Mesendoderm (in vitro differentiated cells): Measurements from ENCODE around the gene CREBBP.

Experiments used
- DNase-seq: peaks from one replicate; pipeline ENCODE4 v3.0.0; 2013
- H2AK5ac ChIP-seq: 2 replicates; pipeline ENCODE4 v1.6.1; 2013; ENCODE audit warnings: low read length, inconsistent platforms
- H2BK120ac ChIP-seq: 2 replicates; pipeline ENCODE4 v1.6.1; 2013; ENCODE audit warnings: low read depth, mild to moderate bottlenecking, low read length, moderate library complexity, mixed read lengths
- H2BK15ac ChIP-seq: replicated peaks from 2 replicates; pipeline ENCODE4 v1.6.1; 2013; ENCODE audit warnings: low read depth, mild to moderate bottlenecking, moderate library complexity
- H2BK5ac ChIP-seq: 2 replicates; pipeline ENCODE4 v1.6.1; 2013; ENCODE audit warnings: low read length, inconsistent platforms
- H3K18ac ChIP-seq: 2 replicates; pipeline ENCODE4 v1.6.1; 2013; ENCODE audit warnings: mild to moderate bottlenecking, low read length, mixed read lengths
- H3K23ac ChIP-seq: one replicate; pipeline ENCODE4 v1.6.1; 2013; ENCODE audit warnings: low read length
- H3K27ac ChIP-seq: 2 replicates; pipeline ENCODE4 v1.5.1; 2013; ENCODE audit warnings: low read depth, mild to moderate bottlenecking, inconsistent platforms, low read length, moderate library complexity
- H3K27me3 ChIP-seq: 2 replicates; pipeline ENCODE4 v1.6.1; 2013; ENCODE audit warnings: low read length, control low read depth, mild to moderate bottlenecking, inconsistent platforms; ENCODE audit not compliant: insufficient read depth, poor library complexity
- H3K36me3 ChIP-seq: 2 replicates; pipeline ENCODE4 v1.6.1; 2013; ENCODE audit warnings: low read length, inconsistent platforms; ENCODE audit not compliant: control insufficient read depth, insufficient read depth
- H3K4ac ChIP-seq: one replicate; pipeline ENCODE4 v1.6.1; 2013; ENCODE audit warnings: low read depth, mild to moderate bottlenecking, low read length, moderate library complexity
- H3K4me1 ChIP-seq: 2 replicates; pipeline ENCODE4 v1.6.1; 2013; ENCODE audit warnings: low read depth, low read length, inconsistent platforms; ENCODE audit not compliant: control insufficient read depth
- H3K4me2 ChIP-seq: 2 replicates; pipeline ENCODE4 v1.6.1; 2013; ENCODE audit warnings: low read length
- H3K4me3 ChIP-seq: 2 replicates; pipeline ENCODE4 v1.5.1; 2013; ENCODE audit warnings: mild to moderate bottlenecking, low read length
- H3K56ac ChIP-seq: one replicate; pipeline ENCODE4 v1.6.1; 2013; ENCODE audit warnings: low read length
- H3K79me1 ChIP-seq: 2 replicates; pipeline ENCODE4 v1.6.1; 2013; ENCODE audit warnings: low read length, inconsistent platforms
- H3K79me2 ChIP-seq: 2 replicates; pipeline ENCODE4 v1.6.1; 2013; ENCODE audit warnings: mild to moderate bottlenecking, low read length; ENCODE audit not compliant: control insufficient read depth, insufficient read depth
- H3K9ac ChIP-seq: 2 replicates; pipeline ENCODE4 v1.6.1; 2013; ENCODE audit warnings: low read length, inconsistent platforms
- H4K5ac ChIP-seq: one replicate; pipeline ENCODE4 v1.6.1; 2013; ENCODE audit warnings: low read length
- H4K8ac ChIP-seq: one replicate; pipeline ENCODE4 v1.6.1; 2013; ENCODE audit warnings: low read depth, mild to moderate bottlenecking, control low read depth, low read length, moderate library complexity
- WGBS: extraction: QIAGEN DNeasy Blood & Tissue Kit; methylation state at CpG from one replicate; pipeline ENCODE4 v1.1.7; 2013; ENCODE audit warnings: low lambda C conversion rate, missing lambda C conversion rate; ENCODE audit not compliant: insufficient coverage; ENCODE audit errors: extremely low coverage; 5-methylcytosine and 5-hydroxymethylcytosine counted together

The CREBBP gene

GRCh38 chr16:3734084-3734757 lies 146.3 kb downstream of the CREBBP start:
- Histone ChIP-seq H3K18ac (no peak overlapping the region), H3K36me3 (peaks cover 31% of the 10 kb centered on the region), H2AK5ac (no peak overlapping the region), H2BK15ac (no peak overlapping the region), H3K4me2 (no peak overlapping the region), H3K79me2 (no peaks in the 10 kb centered on the region), H3K56ac (no peak overlapping the region), H2BK120ac (no peak overlapping the region), H4K5ac (no peak overlapping the region), H3K4me3 (no peak overlapping the region), H3K27ac (no peak overlapping the region), H3K27me3 (no peaks in the 10 kb centered on the region), H3K23ac (no peak overlapping the region), H2BK5ac (no peak overlapping the region), H3K79me1 (peaks cover 2% of the 10 kb centered on the region), H4K8ac (no peak overlapping the region), H3K4ac (no peak overlapping the region), H3K4me1 (no peaks in the 10 kb centered on the region), H3K9ac (no peak overlapping the region)
- WGBS, result no CpG with 5 or more reads among the region's 27 CpGs
- no peak for DNase-seq

- Histone ChIP-seq H2BK15ac (no peak overlapping the region), H3K4ac (no peak overlapping the region), H4K8ac (no peak overlapping the region), H3K4me2 (no peak overlapping the region), H2BK5ac (no peak overlapping the region), H3K79me1 (peaks cover 2% of the 10 kb centered on the region), H3K79me2 (no peaks in the 10 kb centered on the region), H3K4me3 (no peak overlapping the region), H2BK120ac (no peak overlapping the region), H3K27me3 (no peaks in the 10 kb centered on the region), H3K56ac (no peak overlapping the region), H3K23ac (no peak overlapping the region), H3K9ac (no peak overlapping the region), H3K4me1 (no peaks in the 10 kb centered on the region), H3K27ac (no peak overlapping the region), H4K5ac (no peak overlapping the region), H3K36me3 (peaks cover 28% of the 10 kb centered on the region), H3K18ac (no peak overlapping the region), H2AK5ac (no peak overlapping the region)
- no CpG with 5 or more reads among the region's 8 CpGs for WGBS
- DNase-seq, result no peak
These were observed 148.3 kb downstream of the CREBBP start for GRCh38 chr16:3732171-3732570.

GRCh38 chr16:3731126-3731935 lies 149.2 kb downstream of the CREBBP start:
- no peak overlapping the region for H3K56ac ChIP-seq
- DNase-seq, result no peak
- no peaks in the 10 kb centered on the region for H3K4me1 ChIP-seq
- no peak overlapping the region for H3K23ac ChIP-seq
- no peak overlapping the region for H3K9ac ChIP-seq
- H4K8ac ChIP-seq, result no peak overlapping the region
- H3K4ac ChIP-seq, result no peak overlapping the region
- H3K79me1 ChIP-seq, result peaks cover 2% of the 10 kb centered on the region
- H3K18ac ChIP-seq, result no peak overlapping the region
- no peak overlapping the region for H3K4me2 ChIP-seq
- H2BK5ac ChIP-seq, result no peak overlapping the region
- H3K79me2 ChIP-seq, result no peaks in the 10 kb centered on the region
- H3K27ac ChIP-seq, result no peak overlapping the region
- WGBS, result no CpG with 5 or more reads among the region's 34 CpGs
- no peak overlapping the region for H4K5ac ChIP-seq
- H3K27me3 ChIP-seq, result no peaks in the 10 kb centered on the region
- no peak overlapping the region for H2BK120ac ChIP-seq
- no peak overlapping the region for H3K4me3 ChIP-seq
- no peak overlapping the region for H2BK15ac ChIP-seq
- no peak overlapping the region for H2AK5ac ChIP-seq
- peaks cover 22% of the 10 kb centered on the region for H3K36me3 ChIP-seq

GRCh38 chr16:3730161-3731125 lies 150.1 kb downstream of the CREBBP start:
- DNase-seq, result no peak
- Histone ChIP-seq H2BK15ac (no peak overlapping the region), H3K18ac (no peak overlapping the region), H3K79me2 (no peaks in the 10 kb centered on the region), H3K56ac (no peak overlapping the region), H3K4ac (no peak overlapping the region), H3K4me1 (no peaks in the 10 kb centered on the region), H3K27me3 (no peaks in the 10 kb centered on the region), H2BK120ac (no peak overlapping the region), H3K27ac (no peak overlapping the region), H3K4me2 (no peak overlapping the region), H3K23ac (no peak overlapping the region), H2AK5ac (no peak overlapping the region), H3K4me3 (no peak overlapping the region), H4K5ac (no peak overlapping the region), H3K36me3 (peaks cover 18% of the 10 kb centered on the region), H4K8ac (no peak overlapping the region), H3K79me1 (peaks cover 2% of the 10 kb centered on the region), H3K9ac (no peak overlapping the region), H2BK5ac (no peak overlapping the region)
- no CpG with 5 or more reads among the region's 24 CpGs for WGBS

GRCh38 chr16:3729161-3730112 lies 151.1 kb downstream of the CREBBP start:
- Histone ChIP-seq H3K56ac (no peak overlapping the region), H3K4me1 (no peaks in the 10 kb centered on the region), H2BK5ac (no peak overlapping the region), H3K9ac (no peak overlapping the region), H3K4me2 (no peak overlapping the region), H3K36me3 (peaks cover 16% of the 10 kb centered on the region), H3K79me2 (no peaks in the 10 kb centered on the region), H4K8ac (no peak overlapping the region), H3K18ac (no peak overlapping the region), H3K27ac (no peak overlapping the region), H3K79me1 (peaks cover 2% of the 10 kb centered on the region), H2BK120ac (no peak overlapping the region), H2AK5ac (no peak overlapping the region), H2BK15ac (no peak overlapping the region), H4K5ac (no peak overlapping the region), H3K4ac (no peak overlapping the region), H3K4me3 (no peak overlapping the region), H3K27me3 (no peaks in the 10 kb centered on the region), H3K23ac (no peak overlapping the region)
- WGBS, result no CpG with 5 or more reads among the region's 49 CpGs
- no peak for DNase-seq
